NCI-H345 (cell line): ENCODE data around the gene LRIT3.
A peak's percentile ranks its signal among the peaks of the same experiment; 100 is the strongest.

Source experiments
- DNase-seq: peaks from one replicate; lab custom pipeline; 2025; lab: John Stamatoyannopoulos, UW

Gene LRIT3, protein sequence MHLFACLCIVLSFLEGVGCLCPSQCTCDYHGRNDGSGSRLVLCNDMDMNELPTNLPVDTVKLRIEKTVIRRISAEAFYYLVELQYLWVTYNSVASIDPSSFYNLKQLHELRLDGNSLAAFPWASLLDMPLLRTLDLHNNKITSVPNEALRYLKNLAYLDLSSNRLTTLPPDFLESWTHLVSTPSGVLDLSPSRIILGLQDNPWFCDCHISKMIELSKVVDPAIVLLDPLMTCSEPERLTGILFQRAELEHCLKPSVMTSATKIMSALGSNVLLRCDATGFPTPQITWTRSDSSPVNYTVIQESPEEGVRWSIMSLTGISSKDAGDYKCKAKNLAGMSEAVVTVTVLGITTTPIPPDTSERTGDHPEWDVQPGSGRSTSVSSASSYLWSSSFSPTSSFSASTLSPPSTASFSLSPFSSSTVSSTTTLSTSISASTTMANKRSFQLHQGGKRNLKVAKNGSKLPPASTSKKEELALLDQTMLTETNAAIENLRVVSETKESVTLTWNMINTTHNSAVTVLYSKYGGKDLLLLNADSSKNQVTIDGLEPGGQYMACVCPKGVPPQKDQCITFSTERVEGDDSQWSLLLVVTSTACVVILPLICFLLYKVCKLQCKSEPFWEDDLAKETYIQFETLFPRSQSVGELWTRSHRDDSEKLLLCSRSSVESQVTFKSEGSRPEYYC

DNA sequence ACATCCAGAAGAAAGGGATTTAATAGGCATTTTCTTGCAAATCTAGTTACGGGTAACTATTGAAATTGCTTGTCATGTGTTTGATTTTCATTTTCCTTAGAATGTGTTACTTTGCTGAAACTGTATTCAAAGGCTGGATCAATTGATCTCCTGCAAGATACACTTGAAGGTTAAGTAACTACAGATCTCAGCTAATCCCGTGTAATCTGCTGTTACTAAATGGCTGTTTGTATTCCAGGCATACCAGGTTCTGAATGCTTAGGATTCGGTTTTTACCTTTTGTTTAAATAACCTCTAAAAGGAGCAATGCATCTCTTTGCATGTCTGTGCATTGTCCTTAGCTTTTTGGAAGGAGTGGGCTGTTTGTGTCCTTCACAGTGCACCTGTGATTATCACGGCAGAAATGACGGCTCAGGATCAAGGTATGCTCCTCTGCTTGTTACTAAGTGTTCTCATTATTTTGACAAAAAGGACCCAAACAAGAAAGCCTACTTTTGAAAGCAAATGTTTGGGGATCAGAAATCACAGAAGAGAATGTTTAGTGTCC, at the start of gene LRIT3:
TSS of gene LRIT3 (plus strand) at position 212 of the 547 bp plus-strand sequence. CDS start at position 307, 95 bp downstream.
- no peak for DNase-seq

DNA sequence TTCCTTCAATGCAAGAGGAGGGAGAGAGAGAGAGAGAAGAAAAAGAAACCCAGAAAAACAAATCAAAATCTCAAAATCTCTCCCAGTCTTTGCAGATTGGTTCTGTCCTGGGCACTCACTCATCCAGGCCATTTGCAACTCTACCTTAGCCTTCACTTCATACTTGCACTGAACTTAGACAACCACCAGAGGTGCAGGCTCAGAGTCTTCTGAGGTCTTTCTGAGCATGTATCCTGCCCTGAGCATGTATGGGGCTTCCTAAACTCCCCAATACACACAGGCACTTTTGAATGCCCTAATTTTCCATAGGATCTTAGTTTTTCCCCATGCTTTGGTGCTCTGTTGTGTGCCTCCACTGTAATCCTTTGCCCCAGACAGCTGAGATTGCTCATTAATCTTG, 49.0 kb upstream of the LRIT3 start:
- DNase-seq = no peak

DNA sequence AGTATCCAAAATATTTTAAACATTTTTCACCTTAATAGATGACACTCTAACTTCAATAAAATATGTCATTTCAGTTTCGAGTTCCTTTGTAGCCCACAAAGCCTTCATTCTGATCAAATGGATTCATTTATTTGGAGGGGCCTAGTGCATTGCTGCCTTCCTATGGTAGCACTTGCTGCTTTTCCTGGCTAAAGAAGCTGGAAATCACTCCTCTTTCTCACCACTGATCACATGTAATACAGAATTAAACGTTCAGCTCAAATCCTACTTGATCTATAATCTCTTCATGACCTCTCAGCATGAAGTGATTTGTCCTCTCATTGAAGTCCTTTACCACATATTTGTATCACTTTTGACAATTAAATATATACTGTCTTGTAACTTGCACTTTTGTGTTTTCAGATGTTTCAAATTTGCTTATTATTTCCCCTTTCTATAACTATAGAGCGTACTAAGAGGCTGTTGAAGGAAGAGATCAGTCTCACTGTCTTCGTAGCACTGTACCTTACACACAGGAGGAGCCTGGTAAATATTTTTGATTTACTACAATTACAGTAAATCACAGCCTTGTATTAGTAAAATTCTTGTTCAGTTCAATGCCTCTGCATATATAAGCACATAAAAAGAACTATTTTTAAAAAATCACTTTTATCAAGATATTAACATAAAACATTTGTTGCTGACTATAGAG, 46.7 kb upstream of the LRIT3 start:
- no peak for DNase-seq

DNA sequence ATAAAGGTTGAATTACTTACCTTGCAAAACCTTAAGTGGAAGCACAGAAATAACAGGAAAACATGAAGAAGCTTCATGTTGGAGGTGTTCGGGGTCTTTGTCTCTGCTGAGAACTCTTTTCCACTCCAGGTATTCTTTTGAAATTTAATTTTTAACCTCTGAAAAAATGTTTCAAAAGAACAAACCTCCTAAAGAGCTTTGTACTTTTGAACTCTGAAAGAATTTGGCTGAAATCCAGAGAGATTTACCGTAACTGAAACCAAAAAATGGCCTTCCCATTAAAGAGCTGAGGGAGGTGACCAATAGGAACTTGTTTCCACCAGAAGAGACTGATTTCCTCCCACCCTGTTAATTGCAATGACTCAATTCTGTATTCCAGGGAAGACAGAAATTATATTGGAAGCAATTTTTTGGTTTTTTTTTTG, 46.0 kb upstream of the LRIT3 start, which contains the start of gene CFI:
TSS of gene CFI (minus strand) at position 105 of the 425 bp plus-strand sequence. CDS start at position 77, 28 bp downstream.
- DNase-seq = no peak

DNA sequence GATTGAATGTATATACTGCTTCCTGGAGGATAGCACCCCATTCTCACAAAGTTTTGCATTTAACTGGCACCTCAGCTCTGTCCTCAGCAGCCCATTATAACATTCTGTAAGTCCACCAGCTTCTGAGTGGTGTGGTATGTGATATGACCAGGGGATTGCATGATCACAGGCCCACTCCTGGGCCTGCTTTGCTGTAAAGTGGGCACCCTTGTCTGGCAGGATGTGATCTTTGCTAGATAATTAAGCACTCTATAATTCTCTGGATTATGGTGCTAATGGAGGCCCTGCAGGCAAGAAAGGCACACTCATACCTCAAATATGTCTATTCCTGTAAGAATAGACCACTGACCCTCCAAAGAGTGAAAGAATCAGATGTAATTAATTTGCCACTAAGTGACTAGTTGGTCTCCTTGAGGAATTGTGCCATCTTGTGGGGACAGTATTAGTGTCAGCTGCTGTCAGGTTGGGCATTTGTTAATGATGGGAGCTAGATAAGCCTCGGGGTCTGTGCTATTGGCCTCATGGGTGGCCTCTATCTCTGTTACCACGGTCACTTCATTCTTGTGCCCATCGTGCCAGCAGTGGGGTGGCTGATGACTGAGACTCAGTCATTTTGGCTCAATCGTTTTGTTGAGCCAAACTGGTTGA, 43.9 kb upstream of the LRIT3 start:
- peak; percentile 13 for DNase-seq

DNA sequence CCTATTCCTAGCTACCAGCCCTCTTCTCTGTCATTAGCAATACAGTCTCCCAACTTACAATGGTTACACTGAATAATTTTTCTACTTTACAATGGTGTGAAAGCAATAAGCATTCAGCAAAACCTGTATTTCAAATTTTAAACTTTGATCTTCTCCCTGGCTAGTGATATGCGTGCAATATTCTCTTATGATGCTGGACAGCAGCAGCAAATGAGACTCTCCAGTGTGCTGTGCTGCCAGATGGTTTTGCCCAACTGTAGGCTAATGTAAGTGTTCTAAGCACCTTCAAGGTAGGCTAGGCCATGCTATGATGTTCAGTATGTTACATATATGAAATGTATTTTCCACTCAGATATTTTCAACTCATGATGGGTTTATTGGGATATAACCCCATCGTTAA, 38.3 kb upstream of the LRIT3 start:
- DNase-seq = no peak

DNA sequence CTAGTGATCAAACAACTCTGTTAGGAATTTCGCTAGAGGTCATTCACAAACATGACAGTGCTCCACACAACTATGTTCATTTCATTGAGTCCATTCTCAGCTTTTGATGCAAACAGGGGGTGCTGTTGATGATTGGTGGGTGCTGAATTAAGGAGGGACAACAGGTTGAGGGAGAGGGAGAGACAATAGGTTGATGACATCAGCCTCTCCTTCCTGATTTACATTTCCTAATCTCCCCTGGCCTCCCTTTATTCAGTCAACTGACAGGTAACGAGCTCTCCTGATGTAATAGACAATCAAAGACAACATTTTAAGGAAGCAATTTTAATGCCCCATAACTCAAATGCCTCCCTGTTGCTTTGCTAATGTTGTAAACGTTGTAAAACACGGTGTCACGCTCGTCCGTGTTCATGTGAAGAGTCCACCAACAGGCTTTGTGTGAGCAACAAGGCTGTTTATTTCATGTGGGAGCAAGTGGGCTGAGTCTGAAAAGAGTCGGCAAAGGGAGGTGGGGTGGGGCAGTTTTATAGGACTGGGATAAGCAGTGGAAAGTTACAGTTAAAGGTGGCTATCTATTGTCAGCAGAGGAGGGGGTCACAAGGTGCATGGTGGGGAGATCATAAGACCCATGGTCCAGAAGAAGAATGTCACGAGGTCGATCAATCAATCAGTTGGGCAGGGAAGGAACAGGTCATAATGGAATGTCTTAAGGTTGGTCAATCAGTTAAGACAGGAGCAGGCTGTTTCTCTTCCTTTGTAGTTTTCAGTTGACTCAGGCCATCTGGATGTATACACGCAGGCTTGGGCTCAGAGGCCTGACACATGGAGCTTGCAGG, 37.1 kb upstream of the LRIT3 start:
- no peak for DNase-seq

DNA sequence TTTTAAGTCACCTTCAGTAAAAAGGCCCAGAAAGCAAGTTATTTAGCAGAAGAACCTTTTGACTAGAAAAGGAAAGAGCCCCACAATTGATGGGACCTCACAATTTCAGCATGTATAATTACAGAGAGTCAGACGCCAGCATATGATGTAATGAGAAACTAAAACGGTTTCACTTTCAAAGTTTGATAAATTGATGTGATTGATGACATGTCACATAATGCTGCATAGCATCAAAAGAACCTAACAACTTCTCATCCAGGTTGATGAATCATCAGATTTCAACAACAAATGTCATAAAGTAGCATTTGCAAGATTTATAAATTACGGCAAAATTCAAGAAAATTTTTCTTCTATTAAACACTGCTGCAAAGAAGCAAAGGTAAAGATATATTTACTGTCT, 36.2 kb upstream of the LRIT3 start:
- no peak for DNase-seq

DNA sequence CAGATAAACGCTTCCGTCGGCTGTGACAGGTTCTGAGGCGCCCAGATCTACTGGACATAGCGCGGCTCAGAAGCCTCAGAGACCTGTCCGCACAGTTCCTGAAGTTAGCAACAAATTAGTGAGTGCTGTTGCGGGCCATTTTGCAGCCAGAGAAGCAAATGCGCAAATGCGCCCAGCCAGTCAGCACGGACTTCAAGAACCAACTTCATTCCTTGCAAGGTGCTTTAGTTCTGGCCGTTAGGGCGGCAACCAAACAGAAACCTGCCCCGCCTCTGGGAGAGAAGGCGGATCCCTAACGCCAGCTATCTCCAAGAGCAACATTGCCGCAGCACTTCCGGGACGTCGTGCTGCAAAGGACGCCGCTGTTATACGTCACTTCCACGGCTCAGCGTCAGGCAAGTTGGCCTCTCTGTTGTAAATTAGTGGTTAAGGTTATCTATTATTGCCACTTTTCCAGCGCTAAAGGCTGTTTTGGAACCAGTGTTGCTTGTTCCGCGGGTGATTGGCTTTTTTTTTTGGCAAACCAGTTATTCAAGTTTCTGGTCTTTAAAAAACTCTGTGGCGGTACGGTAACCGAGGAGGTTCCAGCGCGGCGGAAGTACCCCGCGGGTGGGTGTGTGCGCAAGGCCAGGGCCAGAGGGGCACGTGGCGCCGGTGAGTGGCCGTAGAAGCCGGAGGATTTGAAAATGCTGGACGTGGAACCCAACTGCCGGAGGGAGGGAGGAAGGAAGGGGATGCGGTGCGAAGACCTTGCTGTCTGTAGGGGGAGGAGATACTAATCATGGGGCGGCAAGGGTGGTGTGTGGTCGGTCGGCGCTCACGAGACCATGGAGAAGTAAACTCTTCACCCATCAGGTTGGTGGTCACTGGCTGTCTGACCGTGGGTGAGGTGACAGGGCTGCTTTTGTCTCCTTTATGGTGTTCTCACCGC, 32.5 kb upstream of the LRIT3 start, which contains the start of gene GAR1:
TSS of gene GAR1 (plus strand) at position 612 of the 931 bp plus-strand sequence. CDS start 403 bp downstream, outside the sequence.
- DNase-seq = peak; percentile 89

DNA sequence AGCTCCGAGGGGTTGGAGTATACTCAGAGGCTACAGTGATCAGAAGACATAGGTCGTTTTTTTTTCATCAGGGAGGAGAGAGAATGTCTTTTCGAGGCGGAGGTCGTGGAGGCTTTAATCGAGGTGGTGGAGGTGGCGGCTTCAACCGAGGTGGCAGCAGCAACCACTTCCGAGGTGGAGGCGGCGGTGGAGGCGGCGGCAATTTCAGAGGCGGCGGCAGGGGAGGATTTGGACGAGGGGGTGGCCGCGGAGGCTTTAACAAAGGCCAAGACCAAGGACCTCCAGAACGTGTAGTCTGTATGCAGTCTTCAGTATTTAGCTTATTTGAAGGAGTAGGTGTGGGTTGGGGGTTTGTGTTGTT, 31.8 kb upstream of the LRIT3 start:
- DNase-seq = no peak

DNA sequence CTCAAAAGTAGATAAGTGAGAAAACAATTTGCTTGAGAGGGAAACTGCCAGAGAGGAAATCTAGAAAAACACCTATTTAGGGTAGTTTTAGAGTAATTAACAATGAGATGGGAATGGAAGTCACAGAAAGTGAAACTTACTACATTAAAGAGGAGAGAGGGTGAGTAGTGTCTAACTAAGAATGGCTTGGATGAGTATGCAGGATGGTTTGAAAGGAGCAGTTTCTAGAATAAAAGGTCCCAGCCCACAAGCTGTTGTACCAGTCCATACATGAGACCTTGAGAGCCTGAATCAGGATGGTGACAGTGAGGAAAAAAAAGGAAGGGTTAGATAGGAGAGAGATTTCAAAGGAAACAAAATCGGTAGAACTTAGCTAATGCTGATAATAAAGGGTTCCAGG, 31.0 kb upstream of the LRIT3 start:
- DNase-seq = no peak

DNA sequence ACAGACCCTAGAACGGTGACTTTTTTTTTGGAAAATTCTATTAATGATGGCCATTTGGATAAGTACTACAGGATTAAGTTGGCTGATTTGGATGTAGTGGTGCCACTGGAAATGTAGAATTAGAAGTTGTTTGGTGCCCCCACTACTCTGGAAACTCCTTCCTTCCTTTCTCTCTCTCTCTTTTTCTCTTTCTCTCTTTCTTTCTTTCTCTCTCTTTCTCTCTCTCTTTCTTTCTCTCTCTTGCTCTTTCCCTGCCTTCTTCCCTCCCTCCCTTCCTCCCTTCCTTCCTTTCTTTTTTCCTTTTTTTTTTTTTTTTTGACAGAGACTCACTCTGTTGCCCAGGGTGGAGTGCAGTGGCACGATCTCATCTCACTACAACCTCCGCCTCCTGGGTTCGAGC, 29.6 kb upstream of the LRIT3 start:
- no peak for DNase-seq

DNA sequence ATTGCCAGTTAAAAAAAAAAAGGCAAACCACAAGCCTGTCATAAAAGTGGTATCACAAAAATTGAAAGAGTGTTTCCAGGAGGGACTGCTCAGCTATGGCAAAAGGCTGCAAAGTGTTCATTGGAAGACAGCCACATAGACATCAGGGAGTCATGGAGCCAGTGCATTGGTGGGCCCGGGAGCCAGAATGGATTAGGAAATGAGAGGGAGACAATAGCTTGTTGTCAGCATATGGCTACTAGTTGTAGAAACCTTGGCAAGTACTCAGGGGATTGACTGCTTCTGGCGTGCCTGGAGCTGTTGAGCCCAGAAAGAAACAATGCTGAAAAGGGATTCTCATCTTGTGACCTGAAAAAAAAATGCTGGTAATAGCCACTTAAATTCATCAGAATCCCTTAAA, 27.3 kb upstream of the LRIT3 start:
- DNase-seq = no peak

DNA sequence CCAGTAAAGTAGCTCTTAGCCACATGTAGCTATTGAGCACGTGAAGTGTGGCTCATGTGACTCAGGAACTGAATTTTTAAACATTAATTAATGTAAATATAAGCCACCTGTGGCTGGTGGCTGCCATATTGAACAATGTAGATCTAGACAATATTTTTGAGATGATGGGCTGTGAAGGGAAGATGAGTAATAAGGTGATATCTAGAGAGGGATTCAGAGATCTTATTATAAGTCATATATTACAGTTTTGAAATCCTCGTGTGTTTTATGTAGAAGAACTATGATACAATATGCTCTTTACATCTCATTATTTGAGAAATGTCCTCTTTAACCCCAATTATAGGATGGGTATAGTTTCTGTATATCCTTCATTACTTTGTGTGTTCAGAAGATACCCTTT, 26.7 kb upstream of the LRIT3 start:
- no peak for DNase-seq

DNA sequence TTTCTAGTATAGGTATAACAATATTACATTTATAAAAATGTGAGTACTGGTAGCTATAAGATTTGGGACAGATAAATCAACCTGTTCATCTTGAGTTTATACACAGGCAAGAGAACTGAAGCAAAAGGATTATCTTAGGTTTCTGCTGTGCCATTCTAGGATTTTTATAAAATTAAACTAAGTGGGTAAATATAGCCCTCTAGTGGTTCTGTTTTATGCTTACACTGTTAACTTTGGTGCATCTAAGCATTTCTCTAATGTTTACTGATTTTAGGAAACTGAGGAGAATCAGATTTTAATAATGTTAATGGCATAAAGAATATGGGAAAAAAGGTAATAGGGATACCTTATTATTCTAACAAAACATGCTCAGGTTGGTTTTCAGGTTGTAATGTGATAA, 21.2 kb upstream of the LRIT3 start:
- no peak for DNase-seq

DNA sequence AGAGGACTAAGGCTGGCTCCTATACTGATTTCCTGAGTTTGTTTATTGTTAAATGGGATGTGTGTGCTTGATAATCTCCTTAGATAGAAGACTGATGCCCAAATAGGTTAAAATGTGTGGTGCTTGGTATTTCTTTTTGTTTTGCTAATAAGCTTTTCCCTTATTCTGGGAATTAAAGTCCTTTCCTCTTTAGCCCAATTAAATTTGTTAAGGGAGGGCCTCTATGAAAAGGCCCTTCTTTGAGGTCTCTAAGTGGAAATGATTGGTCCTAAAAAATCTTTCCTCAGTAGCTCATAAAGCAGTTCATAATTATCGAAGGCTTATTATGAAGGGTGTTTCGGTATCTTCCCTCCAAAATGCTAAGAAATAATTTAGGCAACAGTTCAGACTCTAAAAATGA, 20.2 kb upstream of the LRIT3 start, which contains the start of gene RRH:
TSS of gene RRH (plus strand) at position 301 of the 400 bp plus-strand sequence. CDS start at position 357, 56 bp downstream.
- DNase-seq = no peak

DNA sequence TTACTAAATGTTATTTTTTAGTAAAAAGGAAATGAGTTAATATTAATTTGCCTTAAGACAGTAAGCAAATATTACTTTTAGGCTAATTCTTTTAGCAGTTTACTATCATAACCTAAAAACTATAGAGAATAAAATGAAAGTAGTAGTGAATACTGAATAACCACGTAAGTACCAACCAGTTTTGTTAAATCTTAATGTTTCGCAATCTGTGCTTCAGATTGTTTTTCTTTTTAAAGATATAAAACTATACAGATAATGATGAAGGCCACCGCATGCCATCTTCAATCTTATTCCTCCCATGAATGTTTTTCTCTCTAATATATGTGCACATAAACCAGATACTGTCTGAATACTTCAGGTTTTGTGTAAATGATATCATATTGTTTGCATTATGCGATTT, 14.2 kb upstream of the LRIT3 start:
- no peak for DNase-seq

DNA sequence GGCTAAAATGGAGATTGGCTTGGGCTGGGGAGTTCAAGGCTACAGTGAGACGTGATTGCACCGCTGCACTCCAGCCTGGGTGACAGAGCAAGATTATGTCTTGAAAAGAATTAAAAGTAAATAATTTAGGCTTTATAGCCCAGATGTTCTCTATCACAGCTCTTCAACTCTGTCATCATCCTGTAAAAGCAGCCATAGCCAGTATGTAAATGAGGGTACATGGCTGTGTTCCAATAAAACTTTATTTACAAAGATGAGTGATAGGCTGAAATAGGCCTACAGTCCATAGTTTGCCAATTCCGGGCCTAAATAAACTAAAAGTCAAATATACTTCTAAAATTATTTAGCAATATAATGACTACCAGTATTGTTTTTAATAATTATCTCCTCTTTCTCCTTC, 10.9 kb upstream of the LRIT3 start:
- no peak for DNase-seq

DNA sequence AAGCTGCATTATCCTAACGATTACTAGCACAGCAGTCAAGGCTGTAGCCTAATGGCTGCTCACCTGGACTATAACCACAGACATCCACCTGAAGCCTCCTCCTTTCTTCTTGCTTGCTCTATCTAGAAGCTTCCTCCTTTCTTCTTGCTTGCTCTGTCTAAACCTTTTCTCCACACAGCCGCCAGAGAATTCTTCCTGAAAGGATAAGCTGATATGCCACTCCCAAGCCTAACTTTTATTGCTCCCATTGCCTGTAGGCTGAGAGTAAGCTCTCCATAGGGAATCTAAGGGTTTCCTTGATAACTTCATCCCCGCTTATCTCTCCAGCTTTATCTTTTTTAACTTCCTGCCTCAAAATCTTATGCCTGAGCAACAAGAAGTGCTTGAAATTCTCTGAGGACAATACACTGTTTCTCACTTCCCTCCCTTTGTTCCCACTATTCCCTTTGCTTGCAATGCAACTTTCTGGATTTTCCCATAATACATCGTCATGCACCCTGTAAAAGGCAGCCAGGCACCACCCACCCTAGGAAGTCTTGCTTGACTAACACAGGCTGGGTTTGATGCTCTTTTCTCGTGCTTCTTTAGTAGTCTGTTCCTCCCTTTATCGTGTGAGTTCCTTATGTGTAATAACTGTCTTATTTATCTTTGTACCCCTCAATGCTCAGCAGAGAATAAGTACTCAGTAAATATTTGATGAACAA, 1.4 kb upstream of the LRIT3 start:
- no peak for DNase-seq
